H7 (cell line): Measurements from ENCODE around the gene GLYR1. TPM values are rescaled to one million over a fixed set of nuclear protein-coding genes. Genes with fewer than 3 reads are reported as not detected.
A peak's percentile ranks its signal among the peaks of the same experiment; 100 is the strongest.
"Not testable (repeated sequence)": the region's sequence is repeated elsewhere in the genome, so short reads cannot be mapped to it uniquely, and the experiment has no call there.

Experiments used
- DNase-seq: peaks from one replicate; pipeline ENCODE4 v3.0.0; 2012
- H3K27me3 ChIP-seq: 2 replicates; pipeline ENCODE4 v1.6.0; 2011; ENCODE audit warnings: mild to moderate bottlenecking, low read length; ENCODE audit not compliant: control insufficient read depth, insufficient read depth
- H3K36me3 ChIP-seq: replicated peaks from 2 replicates; pipeline ENCODE4 v1.5.1; 2011; ENCODE audit warnings: low read length; ENCODE audit not compliant: control insufficient read depth, insufficient read depth
- H3K4me3 ChIP-seq: 2 replicates; pipeline ENCODE4 v1.5.1; 2011; ENCODE audit warnings: low read depth, mild to moderate bottlenecking, control low read depth, low read length, moderate library complexity; ENCODE audit not compliant: insufficient read depth
- total RNA-seq: library from RNA; depleted of rRNA; stranded (reverse); fragments of >200 nt; shearing (Covaris generic); gene quantifications from 2 replicates; pipeline ENCODE4 v1.2.3, GENCODE V29; 2014; rRNA removed

GLYR1 gene
- 56.6 and 64.7 TPM in 2 replicates for total RNA-seq

- DNase-seq: peak; percentile 99
- H3K4me3 ChIP-seq: peak within 1 kb of the TSS; percentile 94
- H3K36me3 ChIP-seq: peaks cover 13% of the 10 kb centered on the region
- no peaks in the 10 kb centered on the region for H3K27me3 ChIP-seq
These were observed at the start of gene GLYR1, which contains the start of gene UBN1 for GRCh38 chr16:4846901-4847773. Gene GLYR1 (minus strand): TSS chr16:4847288. CDS start chr16:4847265, 23 bp downstream. Gene UBN1 (plus strand): TSS chr16:4847481. CDS start chr16:4852918, 5,437 bp downstream.

DNA sequence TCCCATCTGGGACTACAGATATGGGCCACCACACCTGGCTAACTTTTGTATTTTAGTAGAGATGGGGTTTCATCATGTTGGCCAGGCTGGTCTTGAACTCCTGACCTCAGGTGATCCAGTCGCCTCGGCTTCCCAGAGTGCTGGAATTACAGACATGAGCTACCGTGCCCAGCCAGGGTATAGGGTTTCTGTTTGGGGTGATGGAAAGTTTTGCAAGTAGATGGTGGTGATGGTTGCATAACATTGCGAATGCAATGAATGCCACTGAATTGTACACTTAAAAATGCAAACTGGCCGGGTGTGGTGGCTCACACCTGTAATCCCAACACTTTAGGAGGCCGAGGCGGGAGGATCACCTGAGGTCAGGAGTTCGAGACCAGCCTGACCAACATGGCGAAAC, 49.7 kb upstream of the GLYR1 start:
- not testable (repeated sequence) for H3K4me3 ChIP-seq, DNase-seq, H3K27me3 ChIP-seq
- peaks cover 19% of the 10 kb centered on the region for H3K36me3 ChIP-seq

- H3K27me3 ChIP-seq: no peaks in the 10 kb centered on the region
- peaks cover 20% of the 10 kb centered on the region for H3K36me3 ChIP-seq
- H3K4me3 ChIP-seq: no peak overlapping the region
- DNase-seq: peak; percentile 60
These were observed 48.3 kb upstream of the GLYR1 start for GRCh38 chr16:4895366-4895765.

GRCh38 chr16:4894276-4895150, 47.4 kb upstream of the GLYR1 start:
- Histone ChIP-seq H3K36me3 (peaks cover 26% of the 10 kb centered on the region), H3K27me3 (no peaks in the 10 kb centered on the region), H3K4me3 (no peak overlapping the region)
- DNase-seq: peak; percentile 83

DNA sequence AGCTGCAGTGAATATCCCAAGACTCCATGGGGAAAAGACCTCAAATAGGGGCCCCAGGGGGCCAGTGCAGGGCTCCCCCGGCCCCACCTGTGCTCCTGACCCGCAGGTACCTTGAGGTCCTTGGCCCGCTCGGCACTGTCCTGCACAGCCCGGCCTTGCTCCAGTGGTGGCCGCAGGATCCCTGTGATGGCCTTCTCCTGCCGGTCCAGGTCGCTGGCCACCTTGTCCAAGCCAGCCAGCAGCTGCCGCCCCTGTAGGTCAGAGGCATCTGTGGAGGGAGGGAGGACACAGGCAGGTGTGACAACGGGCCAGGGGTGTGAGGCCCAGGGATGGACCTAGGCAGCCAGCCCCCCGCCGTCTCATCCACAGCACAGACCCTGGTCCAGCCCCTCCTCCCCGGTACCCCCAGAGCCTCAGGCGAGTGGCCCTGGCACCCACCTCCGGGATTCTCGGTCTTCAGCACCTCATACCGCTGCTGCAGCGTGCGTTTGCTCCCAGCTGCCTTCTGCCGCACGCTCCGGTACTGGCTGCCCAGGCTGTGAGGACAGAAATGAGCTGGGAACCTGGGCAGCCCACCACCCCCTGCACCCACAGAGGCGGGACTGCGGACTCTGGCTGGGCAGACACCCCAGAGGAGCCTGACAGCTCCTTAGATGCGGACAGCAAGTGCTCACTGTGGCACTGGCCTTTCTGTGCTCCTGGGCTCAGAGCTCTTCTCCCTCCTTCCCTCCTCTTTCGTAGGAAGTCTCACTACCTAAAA, 46.2 kb upstream of the GLYR1 start:
- Histone ChIP-seq H3K36me3 (peaks cover 22% of the 10 kb centered on the region), H3K4me3 (no peak overlapping the region), H3K27me3 (no peaks in the 10 kb centered on the region)
- peak; percentile 58 for DNase-seq

DNA sequence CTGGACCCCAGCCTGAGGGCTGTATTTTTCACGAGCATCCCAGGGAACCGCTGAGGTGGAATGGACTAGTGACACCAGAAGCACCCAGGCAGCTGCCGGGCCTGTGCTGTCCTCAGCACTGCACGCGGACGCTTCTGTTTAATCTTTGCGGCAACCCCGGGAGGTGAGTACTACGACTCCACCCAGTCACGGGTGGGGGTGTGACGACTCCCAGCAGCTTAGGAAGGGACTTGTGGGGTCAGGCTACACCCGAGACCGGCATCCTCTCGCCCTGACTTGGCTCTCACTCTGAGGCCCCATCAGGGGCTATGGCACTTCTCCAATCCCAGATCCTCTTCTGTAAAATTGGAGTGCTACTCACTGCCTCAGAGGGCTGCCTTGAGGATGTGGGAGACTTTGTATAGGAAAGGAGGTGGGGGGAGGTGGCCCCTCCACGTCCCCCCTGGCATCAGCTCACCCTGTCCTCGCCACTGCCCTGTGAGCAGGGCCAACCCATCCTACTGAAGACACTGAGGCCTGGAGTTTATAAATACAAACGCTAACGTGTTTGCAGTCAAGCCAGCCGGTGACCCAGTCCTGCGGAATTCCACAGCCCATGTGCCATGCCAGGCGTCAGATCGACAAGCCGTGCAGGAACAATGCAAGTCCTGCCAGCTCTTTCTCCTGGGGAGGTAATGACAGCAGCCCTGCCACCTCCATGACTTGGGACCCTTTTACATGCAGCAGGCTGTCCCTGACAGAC, 45.4 kb upstream of the GLYR1 start:
- Histone ChIP-seq H3K36me3 (peaks cover 26% of the 10 kb centered on the region), H3K4me3 (no peak overlapping the region), H3K27me3 (no peaks in the 10 kb centered on the region)
- DNase-seq: no peak

- peak; percentile 69 for DNase-seq
- Histone ChIP-seq H3K4me3 (no peak overlapping the region), H3K27me3 (no peaks in the 10 kb centered on the region), H3K36me3 (peaks cover 31% of the 10 kb centered on the region)
These were observed 44.8 kb upstream of the GLYR1 start for GRCh38 chr16:4891886-4892216.

DNA sequence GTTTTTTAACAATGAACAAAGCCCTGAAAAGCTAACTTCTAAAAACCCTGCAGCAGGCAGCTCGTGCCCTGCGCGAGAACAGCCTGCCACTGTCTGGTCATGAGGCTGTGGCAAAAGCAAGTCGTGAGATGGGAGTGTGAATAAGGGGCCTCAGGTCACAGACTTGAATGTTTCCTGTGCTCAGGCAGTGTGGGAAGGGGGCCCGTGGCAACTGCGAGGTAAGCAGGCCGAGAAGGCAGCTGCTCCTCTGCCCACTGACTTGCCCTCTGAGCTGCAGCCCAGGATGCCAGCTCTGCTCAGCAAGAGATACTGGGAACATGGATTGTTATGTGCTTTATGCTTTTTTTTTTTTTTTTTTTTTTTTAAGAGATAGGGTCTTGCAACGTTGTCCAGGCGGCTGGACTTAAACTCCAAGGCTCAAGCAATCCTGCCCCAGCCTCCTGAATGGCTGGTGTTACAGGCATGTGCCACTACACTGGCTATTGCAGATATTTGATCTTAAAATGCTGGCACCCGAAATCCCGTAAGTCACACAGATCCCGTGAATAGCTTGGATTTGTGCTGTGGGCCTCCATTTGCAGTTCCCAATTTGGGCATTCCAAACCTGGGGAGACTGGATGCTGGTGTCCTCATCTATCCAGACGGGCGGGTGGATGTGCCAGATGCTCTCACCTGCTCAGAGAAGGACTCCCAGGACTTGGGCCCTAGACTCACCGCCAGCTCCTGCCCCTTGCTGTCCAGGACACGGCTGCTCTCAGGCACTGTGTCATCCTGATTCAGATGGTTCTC, 44.2 kb upstream of the GLYR1 start:
- peaks cover 31% of the 10 kb centered on the region for H3K36me3 ChIP-seq
- H3K27me3 ChIP-seq: no peaks in the 10 kb centered on the region
- no peak for DNase-seq
- H3K4me3 ChIP-seq: no peak overlapping the region

DNA sequence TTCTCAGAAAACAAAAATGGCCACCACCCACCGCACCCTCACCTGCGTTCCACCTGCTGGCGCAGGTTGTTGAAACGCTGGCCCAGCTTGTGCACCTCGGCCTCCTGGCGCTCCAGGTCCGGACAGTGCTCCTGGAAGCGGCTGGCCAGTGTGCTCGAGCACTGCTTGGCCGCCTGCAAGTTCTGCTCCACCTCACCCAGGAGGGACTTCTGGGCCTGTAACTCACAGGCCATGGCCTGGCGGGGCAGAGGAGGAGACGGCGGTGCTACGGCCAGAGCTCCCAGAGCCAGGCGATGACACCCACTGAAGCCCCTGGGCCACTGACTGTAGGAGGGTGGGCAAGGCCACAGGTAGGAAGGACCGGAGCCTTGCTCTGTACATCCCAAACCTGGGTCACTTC, 43.6 kb upstream of the GLYR1 start:
- Histone ChIP-seq H3K27me3 (no peaks in the 10 kb centered on the region), H3K36me3 (peaks cover 33% of the 10 kb centered on the region), H3K4me3 (no peak overlapping the region)
- no peak for DNase-seq

- DNase-seq: no peak
- Histone ChIP-seq H3K4me3 (no peak overlapping the region), H3K36me3 (peaks cover 30% of the 10 kb centered on the region), H3K27me3 (no peaks in the 10 kb centered on the region)
These were observed 42.9 kb upstream of the GLYR1 start for GRCh38 chr16:4890026-4890425.

DNA sequence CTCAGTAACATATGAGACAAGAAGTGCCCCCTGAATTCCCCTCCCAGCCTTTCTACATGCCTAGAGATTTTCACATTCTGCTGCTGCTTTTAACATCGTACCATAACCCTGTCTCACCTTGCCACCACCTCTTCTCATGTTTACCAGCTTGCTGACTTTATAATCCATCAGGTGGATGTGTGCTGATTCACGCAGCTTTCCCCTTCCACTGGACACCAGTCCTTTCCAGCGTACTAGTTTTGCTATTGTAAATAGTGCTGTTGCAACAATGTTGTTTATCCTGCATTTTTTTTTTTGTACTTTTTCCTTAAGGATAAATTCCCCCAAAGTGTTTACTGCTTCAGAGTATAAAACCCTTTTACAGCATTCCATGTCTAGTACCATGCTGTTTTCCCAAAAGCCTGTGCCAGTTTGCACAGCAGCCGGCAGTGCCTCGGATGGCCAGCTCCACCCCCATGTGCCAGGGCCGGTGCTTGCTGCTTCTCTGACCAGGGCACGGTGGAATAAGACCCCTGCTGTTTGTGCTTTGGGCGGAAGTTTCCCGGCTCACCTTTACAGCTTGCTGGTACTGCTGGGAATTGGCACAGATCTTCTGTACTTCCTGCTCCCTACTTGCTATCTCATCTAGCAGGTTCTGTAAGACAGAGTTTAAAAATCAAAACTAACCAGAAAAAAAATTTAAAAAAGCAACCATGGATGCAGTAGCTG, 41.5 kb upstream of the GLYR1 start:
- peak; percentile 63 for DNase-seq
- Histone ChIP-seq H3K4me3 (no peak overlapping the region), H3K36me3 (peaks cover 31% of the 10 kb centered on the region), H3K27me3 (no peaks in the 10 kb centered on the region)

DNA sequence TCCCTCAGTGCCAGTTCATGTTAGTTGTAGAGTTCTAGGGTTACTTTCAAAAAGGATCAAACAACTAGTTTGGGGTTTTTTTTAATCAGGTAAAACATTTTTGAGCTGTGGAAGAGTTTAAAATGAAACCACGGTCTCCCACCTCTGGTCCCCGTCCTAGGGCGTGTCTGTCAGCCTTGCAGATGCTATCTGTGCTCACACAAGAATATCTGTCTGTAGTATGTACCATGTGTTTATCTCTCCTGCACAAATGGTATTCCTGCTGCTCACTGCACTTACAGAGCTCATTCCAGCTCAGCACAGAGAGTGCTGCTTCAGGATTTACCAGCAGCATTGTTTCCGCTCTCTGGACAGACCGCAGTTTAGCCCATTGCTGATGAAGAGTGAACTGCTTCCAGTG, 39.1 kb upstream of the GLYR1 start:
- no peaks in the 10 kb centered on the region for H3K27me3 ChIP-seq
- peaks cover 42% of the 10 kb centered on the region for H3K36me3 ChIP-seq
- no peak for DNase-seq
- no peak overlapping the region for H3K4me3 ChIP-seq
